Astrocyte (in vitro differentiated cells and primary cell): ENCODE results near the gene GSK3B. TPM values are rescaled to one million over a fixed set of nuclear protein-coding genes. Genes with fewer than 3 reads are reported as not detected.
"Not testable (repeated sequence)": the region's sequence is repeated elsewhere in the genome, so short reads cannot be mapped to it uniquely, and the experiment has no call there.

Experiments
- DNase-seq: peaks from one replicate; pipeline ENCODE4 v3.0.0-alpha.2; 2010; ENCODE audit warnings: low read depth
- FAIRE-seq: peaks from 2 replicates; lab custom pipeline; 2011; peaks lifted over from hg19 to GRCh38; lab: Jason Lieb, UNC
- H2AFZ ChIP-seq: 2 replicates; pipeline ENCODE4 v1.6.0; 2012; ENCODE audit warnings: low read depth, low read length, inconsistent platforms
- H3K27ac ChIP-seq: 2 replicates; pipeline ENCODE4 v1.5.1; 2011; ENCODE audit warnings: low read depth, low read length, inconsistent platforms
- H3K27me3 ChIP-seq: 2 replicates; pipeline ENCODE4 v1.6.0; 2011; ENCODE audit warnings: low read length, inconsistent platforms; ENCODE audit not compliant: insufficient read depth
- H3K36me3 ChIP-seq: 2 replicates; pipeline ENCODE4 v1.5.1; 2011; ENCODE audit warnings: low read length, inconsistent platforms; ENCODE audit not compliant: insufficient read depth
- H3K4me1 ChIP-seq: 2 replicates; pipeline ENCODE4 v1.5.1; 2011; ENCODE audit warnings: low read length, inconsistent platforms; ENCODE audit not compliant: insufficient read depth
- H3K4me2 ChIP-seq: 2 replicates; pipeline ENCODE4 v1.6.0; 2012; ENCODE audit warnings: low read length, inconsistent platforms
- H3K4me3 ChIP-seq: 2 replicates; pipeline ENCODE4 v1.5.1; 2011; ENCODE audit warnings: low read depth, mild to moderate bottlenecking, low read length, inconsistent platforms; ENCODE audit not compliant: insufficient read depth
- H3K79me2 ChIP-seq: 2 replicates; pipeline ENCODE4 v1.6.0; 2012; ENCODE audit warnings: mild to moderate bottlenecking, low read length, inconsistent platforms; ENCODE audit not compliant: insufficient read depth
- H3K9ac ChIP-seq: 2 replicates; pipeline ENCODE4 v1.6.0; 2012; ENCODE audit warnings: mild to moderate bottlenecking, low read length, inconsistent platforms
- H3K9me3 ChIP-seq: 2 replicates; pipeline ENCODE4 v1.5.1; 2012; ENCODE audit warnings: low read depth, mild to moderate bottlenecking, low read length, inconsistent platforms; ENCODE audit not compliant: insufficient read depth
- H4K20me1 ChIP-seq: 2 replicates; pipeline ENCODE4 v1.6.0; 2012; ENCODE audit warnings: low read length, inconsistent platforms; ENCODE audit not compliant: insufficient read depth
- H3K27ac Mint-ChIP-seq: one replicate; pipeline ENCODE4 v1.8.0; 2021; ENCODE audit warnings: mild to moderate bottlenecking, mixed read lengths; ENCODE audit not compliant: unreplicated experiment
- H3K27me3 Mint-ChIP-seq: one replicate; pipeline ENCODE4 v1.8.0; 2021; ENCODE audit warnings: low read depth, mixed read lengths; ENCODE audit not compliant: unreplicated experiment
- H3K36me3 Mint-ChIP-seq: one replicate; pipeline ENCODE4 v1.8.0; 2021; ENCODE audit warnings: low read depth, mixed read lengths; ENCODE audit not compliant: unreplicated experiment
- H3K4me1 Mint-ChIP-seq: one replicate; pipeline ENCODE4 v1.8.0; 2021; ENCODE audit warnings: low read depth, mixed read lengths; ENCODE audit not compliant: unreplicated experiment
- H3K4me3 Mint-ChIP-seq: one replicate; pipeline ENCODE4 v1.8.0; 2021; ENCODE audit warnings: mild to moderate bottlenecking, moderate library complexity, mixed read lengths; ENCODE audit not compliant: unreplicated experiment
- H3K9me3 Mint-ChIP-seq: one replicate; pipeline ENCODE4 v1.8.0; 2021; ENCODE audit warnings: mild to moderate bottlenecking, mixed read lengths; ENCODE audit not compliant: unreplicated experiment
- EZH2 ChIP-seq: IDR thresholded peaks from 2 replicates; pipeline ENCODE4 v1.6.1; 2012; ENCODE audit warnings: mild to moderate bottlenecking, low read length, inconsistent platforms; ENCODE audit not compliant: insufficient read depth
- total RNA-seq: library from RNA; stranded (reverse); gene quantifications from 2 replicates; pipeline ENCODE4 v1.2.1, GENCODE V29; 2021
- TF ChIP-seq, protein P1 (sequence below): IDR thresholded peaks from 2 replicates; pipeline ENCODE4 v1.5.1; 2011; ENCODE audit warnings: low read depth, mild to moderate bottlenecking, inconsistent platforms, low read length, moderate library complexity; ENCODE audit not compliant: insufficient read depth

GSK3B gene
- total RNA-seq, 1 donor from 2014 or later, result 80.6 TPM

GRCh38 chr3:120052677-120053076, 41.6 kb downstream of the GSK3B start:
- Mint-ChIP-seq H3K4me3 (no peak overlapping the region), H3K27ac (no peak overlapping the region), H3K36me3 (peaks cover 2% of the 10 kb centered on the region), H3K27me3 (no peaks in the 10 kb centered on the region), H3K9me3 (no peaks in the 10 kb centered on the region), H3K4me1 (peaks cover 28% of the 10 kb centered on the region)
- Histone ChIP-seq H3K4me1 (no peaks in the 10 kb centered on the region), H3K9ac (no peak overlapping the region), H3K9me3 (no peaks in the 10 kb centered on the region), H3K36me3 (no peaks in the 10 kb centered on the region), H3K4me2 (no peak overlapping the region), H2AFZ (no peak overlapping the region), H4K20me1 (peaks cover 100% of the 10 kb centered on the region), H3K4me3 (no peak overlapping the region), H3K27me3 (no peaks in the 10 kb centered on the region), H3K27ac (no peak overlapping the region), H3K79me2 (peaks cover 98% of the 10 kb centered on the region)
- no peak for TF ChIP-seq EZH2
- TF ChIP-seq, protein P1, sequence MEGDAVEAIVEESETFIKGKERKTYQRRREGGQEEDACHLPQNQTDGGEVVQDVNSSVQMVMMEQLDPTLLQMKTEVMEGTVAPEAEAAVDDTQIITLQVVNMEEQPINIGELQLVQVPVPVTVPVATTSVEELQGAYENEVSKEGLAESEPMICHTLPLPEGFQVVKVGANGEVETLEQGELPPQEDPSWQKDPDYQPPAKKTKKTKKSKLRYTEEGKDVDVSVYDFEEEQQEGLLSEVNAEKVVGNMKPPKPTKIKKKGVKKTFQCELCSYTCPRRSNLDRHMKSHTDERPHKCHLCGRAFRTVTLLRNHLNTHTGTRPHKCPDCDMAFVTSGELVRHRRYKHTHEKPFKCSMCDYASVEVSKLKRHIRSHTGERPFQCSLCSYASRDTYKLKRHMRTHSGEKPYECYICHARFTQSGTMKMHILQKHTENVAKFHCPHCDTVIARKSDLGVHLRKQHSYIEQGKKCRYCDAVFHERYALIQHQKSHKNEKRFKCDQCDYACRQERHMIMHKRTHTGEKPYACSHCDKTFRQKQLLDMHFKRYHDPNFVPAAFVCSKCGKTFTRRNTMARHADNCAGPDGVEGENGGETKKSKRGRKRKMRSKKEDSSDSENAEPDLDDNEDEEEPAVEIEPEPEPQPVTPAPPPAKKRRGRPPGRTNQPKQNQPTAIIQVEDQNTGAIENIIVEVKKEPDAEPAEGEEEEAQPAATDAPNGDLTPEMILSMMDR, result no peak
- DNase-seq, result no peak
- no peak for FAIRE-seq

- H4K20me1 ChIP-seq, result peaks cover 100% of the 10 kb centered on the region
- no peaks in the 10 kb centered on the region for H3K4me1 ChIP-seq
- H3K27ac ChIP-seq, result no peak overlapping the region
- H3K9me3 Mint-ChIP-seq, result no peaks in the 10 kb centered on the region
- H3K9ac ChIP-seq, result no peak overlapping the region
- no peak overlapping the region for H3K4me3 ChIP-seq
- H2AFZ ChIP-seq, result no peak overlapping the region
- no peaks in the 10 kb centered on the region for H3K27me3 ChIP-seq
- DNase-seq (no peak), FAIRE-seq (no peak)
- no peak overlapping the region for H3K27ac Mint-ChIP-seq
- no peaks in the 10 kb centered on the region for H3K9me3 ChIP-seq
- H3K27me3 Mint-ChIP-seq, result no peaks in the 10 kb centered on the region
- H3K4me2 ChIP-seq, result no peak overlapping the region
- H3K4me1 Mint-ChIP-seq, result peaks cover 28% of the 10 kb centered on the region
- peaks cover 2% of the 10 kb centered on the region for H3K36me3 Mint-ChIP-seq
- H3K4me3 Mint-ChIP-seq, result no peak overlapping the region
- H3K79me2 ChIP-seq, result peaks cover 98% of the 10 kb centered on the region
- no peak for TF ChIP-seq EZH2
- TF ChIP-seq, protein P1, result no peak
- no peaks in the 10 kb centered on the region for H3K36me3 ChIP-seq
These were observed 42.0 kb downstream of the GSK3B start for GRCh38 chr3:120052225-120052624.

DNA sequence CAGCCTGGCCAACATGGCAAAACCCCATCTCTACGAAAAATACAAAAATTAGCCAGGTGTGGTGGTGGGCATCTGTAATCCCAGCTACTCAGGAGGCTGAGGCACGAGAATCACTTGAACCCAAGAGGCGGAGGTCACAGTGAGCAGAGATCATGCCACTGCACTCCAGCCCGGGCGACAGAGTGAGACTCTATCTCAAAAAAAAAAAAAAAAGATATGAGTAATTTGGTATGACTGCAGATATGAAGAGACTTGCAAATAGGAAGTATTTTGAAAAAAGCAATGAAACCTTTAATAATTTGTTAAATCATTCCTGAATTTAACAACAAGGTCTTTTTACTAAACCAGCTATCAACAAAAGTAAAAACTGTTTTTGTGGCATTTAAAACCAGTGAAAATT, 42.7 kb downstream of the GSK3B start:
- not testable (repeated sequence) for H3K36me3 ChIP-seq, H3K27ac Mint-ChIP-seq

More for the DNA sequence above, 42.7 kb downstream of the GSK3B start:
- not testable (repeated sequence) for H3K4me2 ChIP-seq, H2AFZ ChIP-seq, FAIRE-seq, H3K9me3 ChIP-seq, H3K9me3 Mint-ChIP-seq, DNase-seq, H3K27me3 ChIP-seq, H3K27ac ChIP-seq, H3K36me3 Mint-ChIP-seq, H3K4me3 ChIP-seq, H3K9ac ChIP-seq, H3K27me3 Mint-ChIP-seq, H3K4me3 Mint-ChIP-seq, H3K4me1 ChIP-seq
- peaks cover 100% of the 10 kb centered on the region for H4K20me1 ChIP-seq
- peaks cover 98% of the 10 kb centered on the region for H3K79me2 ChIP-seq
- peaks cover 33% of the 10 kb centered on the region for H3K4me1 Mint-ChIP-seq
